ENCODE results near the gene SH3BP2. TPM values are rescaled to one million over a fixed set of nuclear protein-coding genes. Genes with fewer than 3 reads are reported as not detected.
A peak's percentile ranks its signal among the peaks of the same experiment; 100 is the strongest.
"Not testable (repeated sequence)": the region's sequence is repeated elsewhere in the genome, so short reads cannot be mapped to it uniquely, and the experiment has no call there.

SH3BP2 gene
- polyA plus RNA-seq, 10 donors: 18.5 to 39.2 (median 24.8) TPM

DNA sequence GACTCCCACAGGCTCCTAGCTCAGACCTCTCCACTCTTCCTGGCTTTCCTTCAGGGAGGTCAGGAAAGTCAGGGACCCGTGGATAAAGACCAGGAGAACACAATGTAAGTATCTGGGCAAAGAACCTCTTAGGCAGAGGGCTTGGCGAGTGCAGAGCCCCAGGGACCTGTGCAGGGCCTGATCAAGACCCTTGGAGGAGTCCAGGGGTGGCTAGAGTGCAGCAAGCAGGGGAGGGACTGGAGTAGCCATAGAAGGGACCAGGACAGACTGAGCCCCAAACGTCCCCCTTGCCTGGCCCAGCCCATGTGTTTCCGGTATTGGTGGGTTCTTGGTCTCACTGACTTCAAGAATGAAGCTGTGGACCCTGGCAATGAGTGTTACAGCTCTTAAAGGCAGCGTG lies 30.8 kb upstream of the SH3BP2 start:
- no peak for DNase-seq

DNA sequence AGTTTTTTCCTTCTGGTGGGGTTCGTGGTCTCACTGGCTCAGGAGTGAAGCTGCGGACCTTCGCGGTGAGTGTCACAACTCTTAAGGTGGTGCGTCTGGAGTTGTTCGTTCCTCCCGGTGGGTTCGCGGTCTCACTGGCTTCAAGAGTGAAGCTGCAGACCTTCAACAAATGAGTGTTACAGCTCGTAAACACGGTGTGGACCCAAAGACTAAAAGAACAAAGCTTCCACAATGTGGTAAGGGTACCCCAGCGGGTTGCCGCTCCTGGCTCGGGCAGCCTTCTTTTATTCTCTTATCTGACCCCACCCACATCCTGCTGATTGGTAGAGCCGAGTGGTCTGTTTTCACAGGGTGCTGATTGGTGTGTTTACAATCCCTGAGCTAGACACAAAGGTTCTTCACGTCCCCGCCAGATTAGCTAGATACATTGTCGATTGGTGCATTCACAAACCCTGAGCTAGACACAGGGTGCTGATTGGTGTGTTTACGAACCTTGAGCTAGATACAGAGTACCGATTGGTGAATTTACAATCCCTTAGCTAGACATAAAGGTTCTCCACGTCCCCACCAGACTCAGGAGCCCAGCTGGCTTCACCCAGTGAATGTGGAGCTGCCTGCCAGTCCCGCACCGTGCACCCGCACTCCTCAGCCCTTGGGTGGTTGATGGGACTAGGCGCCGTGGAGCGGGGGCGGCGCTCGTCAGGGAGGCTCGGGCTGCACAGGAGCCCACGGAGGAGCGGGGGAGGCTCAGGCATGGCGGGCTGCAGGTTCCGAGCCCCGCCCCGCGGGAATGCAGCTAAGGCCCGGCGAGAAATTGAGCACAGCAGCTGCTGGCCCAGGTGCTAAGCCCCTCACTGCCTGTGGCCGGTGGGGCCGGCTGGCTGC lies 30.2 kb upstream of the SH3BP2 start:
- DNase-seq: not testable (repeated sequence)

DNA sequence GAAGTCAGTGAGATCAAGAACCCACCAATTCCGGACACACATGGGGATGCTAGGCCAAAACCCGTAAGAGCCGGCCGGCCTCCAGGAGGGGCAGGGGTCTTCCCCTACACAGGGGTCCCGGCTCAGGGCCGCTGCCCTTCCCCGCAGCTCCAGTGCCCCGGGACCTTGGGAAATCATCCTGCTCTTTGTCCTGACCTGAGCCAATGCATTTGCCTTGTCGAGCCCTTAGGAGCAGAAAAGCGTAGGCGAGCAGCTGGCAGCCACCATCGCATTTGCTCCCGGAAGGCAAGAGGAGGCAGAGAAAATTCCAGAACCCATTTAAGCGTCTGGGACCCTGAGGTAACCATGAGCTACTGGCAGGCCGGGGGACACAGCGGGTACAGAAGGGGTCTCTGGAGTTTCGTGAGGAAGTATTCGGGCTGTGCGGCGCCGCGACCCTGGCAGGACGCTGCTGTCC lies 29.3 kb upstream of the SH3BP2 start:
- peak in 1 of 3 donors; percentile 50 for DNase-seq

DNA sequence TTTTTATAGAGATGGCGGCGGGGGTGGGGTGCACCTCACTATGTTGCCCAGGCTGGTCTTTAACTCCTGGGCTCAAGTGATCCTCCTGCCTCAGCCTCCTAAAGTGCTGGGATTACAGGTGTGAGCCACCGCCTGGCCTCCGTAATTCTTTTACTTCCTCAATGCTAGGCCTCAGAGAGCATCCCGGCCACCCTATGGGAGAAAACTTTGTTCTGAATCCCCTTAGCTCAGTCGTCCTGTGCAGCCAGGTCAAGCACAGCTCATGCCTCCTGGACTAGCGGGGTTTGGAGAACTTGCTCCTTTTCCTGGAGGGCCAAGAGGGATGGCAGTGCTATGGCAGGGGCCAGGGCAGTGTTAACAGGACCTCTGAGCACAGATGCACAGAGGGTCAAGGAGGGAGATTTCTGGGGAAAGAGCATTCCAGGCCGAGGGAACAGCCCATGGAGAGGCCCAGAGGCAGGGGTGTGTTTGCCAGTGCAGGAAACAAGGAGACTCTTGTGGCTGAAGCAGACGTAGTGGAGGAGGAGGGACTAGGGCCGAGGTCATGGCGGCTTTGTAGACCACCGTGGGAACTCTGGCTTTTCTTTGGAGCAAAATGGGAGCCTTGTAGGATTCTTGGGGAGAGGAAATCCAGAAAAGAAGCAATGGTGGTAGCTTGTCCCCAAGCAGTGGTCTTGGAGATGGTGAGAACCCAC lies 26.9 kb upstream of the SH3BP2 start:
- no peak for DNase-seq

DNA sequence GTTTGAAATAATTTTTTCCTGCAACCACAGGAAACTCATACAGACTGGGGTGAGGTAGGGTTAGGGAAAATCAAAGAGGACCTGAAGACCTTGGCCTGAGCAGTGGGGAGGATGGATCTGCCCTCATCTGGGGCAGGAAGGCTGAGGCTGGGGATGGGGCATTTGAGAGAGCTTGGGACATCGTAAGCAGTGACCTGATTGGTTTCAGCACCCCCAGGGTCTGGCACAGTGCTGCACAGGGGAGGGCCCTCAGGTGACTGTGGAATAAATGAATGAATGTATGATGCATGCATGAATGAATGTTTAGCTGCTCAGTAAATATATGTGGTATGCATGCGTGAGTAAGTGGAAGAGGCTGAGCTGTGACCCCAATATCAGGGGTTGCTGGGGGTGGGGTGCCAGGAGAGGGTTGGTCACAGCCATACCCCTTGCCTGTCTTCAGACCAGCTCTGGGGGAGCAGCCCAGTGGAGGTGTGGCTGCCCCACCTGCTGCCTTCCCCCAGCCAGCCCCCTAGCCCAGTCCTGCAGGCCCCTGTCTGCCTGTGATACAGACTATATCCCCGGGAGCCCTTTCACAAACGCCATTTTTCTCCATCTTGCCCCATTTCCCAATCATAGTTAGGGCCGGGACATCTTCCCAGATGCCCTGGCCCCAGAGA lies 25.7 kb upstream of the SH3BP2 start:
- no peak for DNase-seq

DNA sequence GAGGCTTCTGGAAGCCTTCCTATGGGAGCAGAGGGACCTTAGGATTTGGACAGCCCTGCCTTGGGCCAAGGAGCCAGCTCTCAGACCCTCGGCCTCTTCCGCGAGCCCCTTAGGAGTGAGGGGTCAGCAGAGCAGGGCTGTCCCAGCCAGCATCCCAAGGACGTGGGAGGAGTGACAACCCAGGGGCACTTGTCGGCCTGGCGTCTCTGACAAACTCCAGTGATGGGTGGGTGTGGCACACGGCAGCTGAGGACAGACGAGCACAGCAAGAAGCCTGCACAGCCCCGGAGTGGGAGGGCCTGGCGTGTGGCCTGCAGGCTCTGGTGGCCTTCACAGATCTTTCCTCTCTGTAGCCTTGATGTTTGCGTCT lies 25.2 kb upstream of the SH3BP2 start:
- DNase-seq: no peak

DNA sequence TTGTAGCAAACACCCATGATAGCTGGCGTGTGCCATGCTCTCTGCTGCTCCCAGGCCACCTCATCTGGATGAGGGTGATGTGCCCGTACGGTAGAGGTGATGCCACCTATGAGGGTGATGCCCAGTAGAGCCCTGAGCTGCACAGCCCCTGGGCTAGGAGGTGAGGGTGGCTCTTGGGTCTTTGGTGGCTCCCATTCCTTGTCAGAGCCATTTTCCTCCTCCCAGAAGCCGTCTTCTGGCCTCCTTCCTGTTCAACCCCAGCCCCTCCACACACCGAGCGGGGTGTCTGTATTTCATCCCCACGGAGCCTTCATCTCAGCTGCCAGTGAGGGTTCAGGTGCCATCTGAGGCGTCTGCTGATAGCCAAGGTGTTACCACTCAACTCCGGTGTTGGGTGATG lies 24.8 kb upstream of the SH3BP2 start:
- DNase-seq: no peak

DNA sequence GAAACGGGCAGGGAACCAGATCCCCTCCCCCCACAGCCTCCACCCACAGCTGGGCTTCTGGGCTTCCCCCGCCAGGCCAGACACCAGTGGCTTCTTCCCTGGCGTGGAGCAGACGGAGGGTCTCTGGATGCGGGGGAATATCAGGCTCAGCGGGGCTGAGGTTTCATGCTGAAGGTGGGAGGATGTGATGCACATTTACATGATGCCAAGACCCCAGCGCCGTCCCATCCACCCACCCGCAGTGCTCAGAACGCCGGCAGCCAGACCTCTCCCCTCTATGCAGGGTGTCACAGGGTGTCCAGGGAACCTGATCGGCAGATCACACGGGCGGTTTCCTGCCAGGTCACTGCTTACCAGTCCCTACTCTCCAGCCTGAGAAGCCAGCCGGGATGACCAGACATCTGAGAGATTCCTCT lies 24.0 kb upstream of the SH3BP2 start:
- DNase-seq: peak in 1 of 3 donors; percentile 31

DNA sequence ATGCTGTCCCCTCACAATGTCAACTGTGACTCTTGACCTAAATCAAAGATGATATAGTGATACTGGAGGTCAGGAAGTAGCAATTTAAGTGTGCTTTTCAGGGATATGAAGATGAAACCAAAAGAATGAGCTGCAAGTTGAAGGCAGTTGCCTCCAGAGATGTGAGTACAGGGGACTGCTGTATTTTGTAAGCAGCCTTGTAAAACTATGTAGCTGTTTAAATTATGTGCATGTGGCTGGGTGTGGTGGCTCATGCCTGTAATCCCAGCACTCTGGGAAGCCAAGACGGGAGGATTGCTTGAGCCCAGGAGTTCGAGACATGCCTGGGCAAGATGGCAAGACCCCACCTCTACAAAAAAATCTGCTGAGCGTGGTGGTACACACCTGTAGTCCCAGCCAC lies 21.6 kb upstream of the SH3BP2 start:
- DNase-seq: no peak

DNA sequence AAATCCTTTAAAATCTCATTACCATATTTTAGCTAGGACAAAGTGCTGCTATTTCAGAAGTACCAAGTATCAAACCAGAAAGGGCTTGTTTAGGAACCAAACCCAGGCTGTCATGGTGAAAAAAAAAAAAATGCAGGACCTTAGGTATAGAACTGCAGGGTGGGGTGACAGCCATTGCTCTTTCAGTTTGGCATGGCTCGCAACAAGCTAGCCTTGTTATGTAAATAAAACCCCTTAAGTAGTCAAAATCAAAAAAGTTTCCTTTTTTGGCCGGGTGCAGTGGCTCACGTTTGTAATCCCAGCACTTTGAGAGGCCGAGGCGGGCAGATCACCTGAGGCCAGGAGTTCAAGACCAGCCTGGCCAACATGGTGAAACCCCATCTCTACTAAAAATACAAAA lies 12.2 kb upstream of the SH3BP2 start:
- not testable (repeated sequence) for DNase-seq

DNA sequence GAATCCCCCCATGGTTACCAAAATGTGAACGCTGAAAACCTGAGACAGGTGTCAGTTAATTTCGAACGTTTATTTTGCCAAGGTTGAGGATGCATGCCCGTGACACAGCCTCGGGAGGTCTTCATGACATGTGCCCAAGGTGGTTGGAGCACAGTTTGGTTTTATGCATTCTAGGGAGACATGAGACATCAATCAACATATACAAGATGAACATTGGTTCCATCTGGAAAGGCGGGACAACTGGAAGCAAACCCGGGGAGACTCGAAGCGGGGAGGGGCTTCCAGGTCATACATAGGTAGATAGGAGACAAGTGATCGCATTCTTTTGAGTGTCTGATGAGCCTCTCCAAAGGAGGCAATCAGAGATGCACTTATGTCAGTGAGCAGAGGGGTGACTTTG lies 11.0 kb upstream of the SH3BP2 start:
- DNase-seq: no peak

DNA sequence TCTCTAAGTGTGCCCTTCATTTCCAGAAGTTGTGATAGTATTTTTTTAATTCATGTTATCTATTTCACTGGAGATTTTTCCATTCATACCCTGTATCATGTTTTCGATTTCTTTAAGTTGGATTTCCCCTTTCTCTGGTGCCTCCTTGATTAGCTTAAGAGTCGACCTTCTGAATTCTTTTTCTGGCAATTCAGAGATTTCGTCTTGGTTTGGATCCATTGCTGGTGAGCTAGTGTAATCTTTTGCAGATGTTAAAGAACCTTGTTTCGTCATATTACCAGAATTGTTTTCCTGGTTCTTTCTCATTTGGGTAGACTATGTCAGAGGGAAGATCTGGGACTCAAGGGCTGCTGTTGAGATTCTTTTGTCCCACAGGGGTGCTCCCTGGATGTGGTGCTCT lies 9.1 kb upstream of the SH3BP2 start:
- no peak for DNase-seq

DNA sequence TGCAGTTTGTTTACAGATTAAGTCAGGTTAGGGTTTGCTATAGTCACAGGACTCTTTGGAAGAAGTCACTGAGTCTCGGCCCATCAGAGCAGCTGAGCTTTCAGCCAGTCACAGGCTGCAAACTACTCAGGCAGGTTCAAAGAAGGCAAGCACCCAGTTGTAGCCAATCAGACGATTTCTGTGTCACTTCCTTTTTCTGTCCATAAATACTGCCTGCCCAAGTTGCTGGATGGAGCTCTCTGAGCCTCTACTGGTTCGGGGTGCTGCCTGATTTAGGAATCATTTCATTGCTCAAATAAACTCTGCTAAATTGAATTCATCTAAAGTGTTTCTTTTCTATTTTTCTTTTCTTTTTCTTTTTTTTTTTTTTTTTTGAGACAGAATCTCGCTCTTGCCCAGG lies 7.3 kb upstream of the SH3BP2 start:
- no peak for DNase-seq

DNA sequence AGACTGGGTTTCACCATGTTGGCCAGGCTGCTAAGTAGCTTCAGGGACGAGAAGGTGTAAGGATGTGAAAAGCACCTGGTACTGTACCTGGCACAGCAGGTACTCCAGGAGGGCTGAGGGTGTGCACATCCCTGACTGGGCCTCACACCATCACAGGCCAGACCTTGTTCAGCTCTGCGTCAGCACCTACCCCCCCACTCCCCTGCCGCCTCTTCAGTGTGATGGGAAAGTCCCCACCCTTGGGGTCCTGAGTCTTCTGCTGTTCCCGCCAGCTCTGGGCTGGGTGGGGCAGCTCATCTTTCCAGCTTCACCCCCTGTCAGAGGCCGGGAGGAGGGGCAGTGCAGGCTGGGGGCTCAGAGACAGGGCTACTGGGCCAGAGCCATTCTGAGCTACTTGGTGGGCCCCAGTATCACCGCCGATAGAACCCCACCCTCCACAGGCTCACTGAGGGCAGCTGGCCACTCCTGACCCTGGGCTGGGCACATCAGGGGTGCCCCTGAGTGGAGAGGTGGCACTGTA lies 6.7 kb upstream of the SH3BP2 start:
- peak in 1 of 3 donors; percentile 12 for DNase-seq

DNA sequence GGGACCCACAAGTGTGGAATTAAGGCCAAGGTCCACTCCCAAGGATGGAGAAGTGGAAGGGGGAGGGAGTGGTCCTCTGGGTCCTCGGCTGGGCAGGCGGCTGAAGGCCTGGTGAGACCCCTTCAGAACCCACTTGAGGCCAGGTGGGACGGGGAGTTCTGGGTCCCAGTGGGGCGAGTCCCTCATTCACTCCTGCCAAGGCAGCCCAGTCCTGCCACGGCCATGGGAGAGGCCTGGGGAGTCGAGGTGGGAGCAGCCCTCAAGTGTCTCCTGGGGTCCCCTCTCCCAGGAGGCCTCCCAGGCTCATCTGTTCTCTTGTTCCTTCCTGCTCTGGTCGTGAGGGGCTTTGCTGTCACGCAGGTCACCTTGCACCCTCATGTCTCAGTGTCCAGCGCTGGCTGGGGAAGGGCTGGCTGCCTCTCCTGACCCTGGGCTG lies 6.1 kb upstream of the SH3BP2 start:
- no peak for DNase-seq

DNA sequence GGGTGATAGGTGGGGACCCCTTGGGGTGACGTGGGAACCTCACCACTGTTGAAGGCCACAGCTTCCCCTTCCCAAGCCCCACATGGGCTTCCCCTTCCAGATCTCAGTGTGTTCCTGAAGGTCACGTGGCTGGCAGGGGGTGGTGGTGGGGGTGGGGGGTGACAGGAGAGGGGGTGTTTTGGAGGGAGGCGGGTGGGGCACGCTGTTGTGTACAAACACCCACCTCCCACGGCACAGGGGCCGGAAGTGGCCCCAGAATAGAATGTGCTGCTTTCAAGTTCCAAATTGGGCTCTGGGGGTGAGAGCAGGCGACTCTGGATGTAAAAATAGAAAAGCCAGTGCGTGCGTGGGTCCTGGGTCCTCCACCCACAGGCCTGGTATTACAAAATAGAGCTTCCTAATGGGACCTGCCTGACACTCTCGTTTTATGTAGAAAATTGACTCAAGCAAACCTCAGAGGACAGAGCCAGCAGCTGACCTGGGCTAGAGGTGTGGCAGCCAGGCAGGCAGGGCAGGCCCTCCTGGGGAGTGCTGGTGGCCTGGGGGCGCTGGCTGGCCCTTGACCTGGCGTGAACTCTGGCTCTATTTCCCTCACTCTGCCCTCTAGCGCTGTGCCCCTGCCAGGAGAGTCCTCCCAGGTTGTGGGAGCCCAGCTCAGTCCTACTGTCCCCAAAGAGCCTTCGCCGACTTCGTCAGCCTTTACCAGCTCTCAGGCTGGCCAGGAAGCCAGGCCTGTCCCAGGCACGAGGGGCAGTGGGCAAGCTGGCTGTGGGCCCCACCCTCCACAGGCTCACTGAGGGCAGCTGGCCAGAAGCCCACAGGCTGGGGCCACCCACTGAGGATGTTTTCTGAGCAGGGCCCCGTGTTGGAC lies 5.4 kb upstream of the SH3BP2 start:
- DNase-seq: peak in 1 of 3 donors; percentile 33

DNA sequence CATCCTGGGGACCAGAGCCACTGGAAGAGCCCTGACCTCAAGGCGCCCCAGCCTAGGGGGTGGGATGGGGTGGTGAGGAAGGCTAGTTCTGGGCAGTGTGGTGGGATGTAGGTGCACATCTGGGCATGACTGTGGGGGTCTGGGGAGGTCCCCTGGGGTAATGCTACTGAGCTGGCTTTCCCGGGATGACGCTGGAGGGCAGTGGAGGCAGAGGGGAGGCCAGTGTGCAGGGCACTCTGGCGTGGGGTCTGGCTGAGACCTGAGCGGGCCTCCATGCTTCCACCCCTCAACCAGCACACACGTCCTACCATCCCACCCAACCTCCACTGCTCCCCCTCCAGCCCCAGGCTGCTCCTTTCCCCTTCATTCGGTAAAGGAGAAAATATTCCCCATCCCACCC lies 4.8 kb upstream of the SH3BP2 start:
- peak in 1 of 3 donors; percentile 2 for DNase-seq

DNA sequence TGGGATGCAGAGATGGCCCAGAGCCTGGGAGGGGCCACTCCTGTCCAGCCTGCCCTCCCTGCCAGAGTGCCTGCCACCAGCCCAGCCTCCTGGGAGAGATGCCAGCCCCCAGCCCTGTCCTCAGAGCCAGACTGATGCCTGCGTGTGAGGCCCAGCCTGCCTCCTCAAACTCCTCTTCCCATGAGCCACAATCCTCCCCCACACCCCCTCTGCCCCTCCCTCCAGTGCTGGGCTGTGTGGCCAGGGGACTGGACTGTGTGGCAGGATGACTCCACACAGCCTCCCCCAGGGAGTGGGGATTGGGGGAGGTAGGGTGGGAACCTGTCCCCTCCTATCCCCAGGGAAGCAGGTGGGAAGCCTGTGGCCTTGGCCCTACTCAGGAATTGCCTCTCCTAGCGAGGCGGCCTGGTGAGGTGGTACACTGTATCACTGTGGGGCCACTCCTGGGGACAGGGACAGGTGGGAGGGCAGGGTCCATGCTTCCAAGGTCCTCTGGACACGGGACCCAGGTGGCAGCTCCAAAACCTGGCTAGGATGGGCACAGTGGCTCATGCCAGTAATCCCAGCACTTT lies 4.3 kb upstream of the SH3BP2 start:
- DNase-seq: peak in 1 of 3 donors; percentile 23

DNA sequence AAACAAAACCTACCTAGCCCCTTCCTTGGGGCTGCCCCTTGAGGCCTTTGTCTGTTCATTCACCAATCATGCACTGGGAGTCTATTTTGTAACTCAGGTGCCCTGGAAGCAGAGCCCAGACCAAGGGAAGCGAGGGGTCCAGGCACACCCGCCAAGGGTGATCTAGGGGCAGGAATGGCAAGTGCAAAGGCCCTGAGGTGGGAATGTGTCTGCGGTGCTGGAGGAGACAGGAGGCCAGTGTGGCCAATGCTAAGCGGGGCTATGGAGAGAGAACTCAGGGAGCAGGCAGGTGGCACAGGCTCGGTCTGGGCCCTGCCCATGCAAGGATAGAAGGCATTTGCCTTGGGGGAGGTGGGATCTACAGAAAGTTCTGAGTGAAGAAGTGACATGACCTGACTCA lies 3.5 kb upstream of the SH3BP2 start:
- peak in 1 of 3 donors; percentile 4 for DNase-seq

DNA sequence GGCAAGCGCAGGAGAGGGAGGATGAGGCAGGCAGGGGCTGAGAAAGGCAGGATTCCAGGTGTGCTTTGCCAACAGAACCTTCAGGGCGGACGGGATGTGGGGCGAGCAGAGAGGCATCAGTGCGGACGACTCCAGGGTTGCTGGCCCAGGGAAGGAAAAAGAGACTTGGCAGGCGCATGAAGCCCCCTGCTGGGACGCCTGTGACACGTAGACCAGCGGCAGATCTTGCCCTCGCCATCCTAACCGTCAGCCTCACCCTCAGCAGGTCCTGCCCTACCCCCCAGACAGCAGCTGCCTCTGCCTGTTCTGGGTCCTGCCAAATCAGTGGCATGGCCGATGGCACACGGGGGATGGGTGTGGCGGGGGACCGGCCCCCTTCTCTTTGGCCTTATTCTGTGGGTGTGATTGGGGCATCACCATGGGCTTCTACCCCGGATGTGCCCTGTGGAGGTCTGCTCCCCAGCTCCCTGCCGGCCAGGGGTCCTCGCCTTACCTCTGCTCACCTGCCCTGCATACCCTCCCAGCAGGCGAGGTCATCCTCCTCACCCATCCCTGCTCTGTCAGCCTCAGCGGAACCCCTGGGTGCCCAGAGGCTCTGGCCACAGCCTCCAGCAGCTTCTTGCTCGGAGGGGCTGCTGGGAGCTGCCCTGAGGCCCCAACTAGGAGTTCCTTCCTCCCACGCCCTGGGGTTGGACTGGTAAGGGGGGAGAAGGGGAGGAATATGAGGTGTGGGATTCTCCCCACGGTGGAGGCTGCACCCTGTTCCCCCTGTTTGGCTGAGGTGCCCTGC lies 2.9 kb upstream of the SH3BP2 start:
- DNase-seq: peak in 1 of 3 donors; percentile 21

All from muscle of back (tissue), 11 donors.